Renal cortical epithelial cell (primary cell): ENCODE data around the gene BDKRB2. TPM values are rescaled to one million over a fixed set of nuclear protein-coding genes. Genes with fewer than 3 reads are reported as not detected.
A peak's percentile ranks its signal among the peaks of the same experiment; 100 is the strongest.

Experiments used
- DNase-seq: peaks from one replicate; pipeline ENCODE4 v3.0.0-alpha.2; 2011; ENCODE audit warnings: low read depth
- total RNA-seq: library from RNA; depleted of rRNA; stranded (reverse); fragments of >200 nt; gene quantifications from 2 replicates; pipeline ENCODE4 v1.2.3, GENCODE V29; 2014

BDKRB2 gene
- total RNA-seq, 1 donor from 2014 or later = 6.1 TPM

DNA sequence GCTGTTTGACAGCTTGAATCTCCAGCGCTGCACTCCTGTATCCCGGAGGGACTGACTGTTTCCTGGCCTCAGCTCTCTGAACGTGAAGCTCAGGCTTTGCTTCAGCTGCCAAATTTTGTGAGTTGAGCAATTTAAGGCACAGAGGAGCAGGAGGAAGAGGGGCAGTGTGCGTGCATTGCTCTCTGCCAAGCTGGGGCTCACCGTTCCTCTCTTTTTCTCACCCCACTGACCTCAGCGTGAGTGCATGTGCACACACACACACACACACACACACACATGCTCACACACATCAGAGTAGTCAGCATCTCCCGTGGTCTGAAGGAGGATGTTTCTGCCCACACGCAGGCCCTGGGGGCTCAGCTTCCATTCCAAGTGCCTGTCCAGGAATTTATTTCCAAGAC lies 27.8 kb upstream of the BDKRB2 start:
- no peak for DNase-seq

DNA sequence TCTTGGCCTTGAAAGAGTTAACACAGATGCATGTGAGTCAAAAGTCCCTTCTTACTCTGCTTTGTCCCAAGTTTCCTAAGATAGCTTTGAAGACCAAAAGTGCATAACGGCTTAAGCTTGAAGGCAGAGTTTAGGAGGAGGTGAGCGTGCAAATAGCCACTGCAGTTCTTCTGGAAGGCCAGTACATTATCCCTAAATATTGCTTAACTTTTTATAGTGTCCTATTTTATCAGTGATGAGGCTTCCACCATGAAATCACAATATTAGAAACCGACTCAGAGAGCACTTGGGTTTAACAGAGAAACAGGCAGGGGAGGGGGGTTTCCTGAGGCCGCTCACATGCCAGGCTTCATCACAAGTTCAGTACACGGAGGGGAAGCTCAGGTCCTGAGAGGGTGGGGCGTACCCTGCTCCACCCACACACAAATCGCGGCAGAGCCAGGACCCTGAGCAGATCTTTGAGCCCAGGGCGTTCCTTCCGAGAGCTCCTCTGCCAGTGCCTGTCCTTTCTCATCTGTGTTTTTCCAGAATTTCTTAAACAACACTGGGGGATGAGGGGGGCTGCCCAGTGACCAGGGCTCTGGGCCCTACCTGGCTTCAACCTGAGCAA lies 26.8 kb upstream of the BDKRB2 start:
- DNase-seq = no peak

DNA sequence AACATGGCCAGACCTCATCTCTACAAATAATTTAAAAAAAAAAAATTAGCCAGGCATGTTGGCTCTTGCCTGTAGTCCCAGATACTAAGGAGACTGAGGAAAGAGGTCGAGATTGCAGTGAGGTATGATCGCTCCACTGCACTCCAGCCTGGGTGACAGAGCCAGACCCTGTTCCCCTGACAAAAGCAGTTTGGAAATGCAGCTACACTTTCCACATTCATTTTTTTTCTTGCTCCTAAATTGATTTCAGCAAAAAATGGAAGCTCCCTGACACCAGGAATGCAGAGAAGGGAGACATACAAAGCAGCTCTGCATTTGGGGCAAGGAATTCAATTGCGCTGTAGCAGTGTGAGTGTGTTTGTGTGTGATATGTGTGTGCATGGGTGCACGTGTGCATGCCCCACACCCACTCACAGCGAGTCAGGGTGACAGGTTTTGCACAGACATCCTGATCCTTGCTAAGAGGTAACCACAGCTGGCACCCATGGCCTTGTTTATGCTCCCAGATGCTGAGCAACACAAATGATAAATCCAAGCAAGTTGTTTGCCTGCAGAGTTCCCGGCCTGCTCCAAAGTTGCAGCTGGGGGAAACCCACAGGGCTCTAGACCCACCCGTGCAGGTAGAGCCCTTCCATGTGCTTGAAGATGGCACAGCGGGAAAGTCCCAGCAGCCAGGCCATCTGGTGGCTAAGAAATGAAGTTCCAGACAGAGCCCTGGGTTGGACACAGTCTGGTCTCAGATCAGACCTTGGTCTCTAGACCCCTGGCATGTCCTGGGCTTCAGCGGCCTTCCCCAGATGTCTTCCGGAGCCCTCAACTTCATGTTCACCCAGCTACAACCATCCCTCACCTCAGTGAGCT lies 25.9 kb upstream of the BDKRB2 start:
- DNase-seq = no peak

DNA sequence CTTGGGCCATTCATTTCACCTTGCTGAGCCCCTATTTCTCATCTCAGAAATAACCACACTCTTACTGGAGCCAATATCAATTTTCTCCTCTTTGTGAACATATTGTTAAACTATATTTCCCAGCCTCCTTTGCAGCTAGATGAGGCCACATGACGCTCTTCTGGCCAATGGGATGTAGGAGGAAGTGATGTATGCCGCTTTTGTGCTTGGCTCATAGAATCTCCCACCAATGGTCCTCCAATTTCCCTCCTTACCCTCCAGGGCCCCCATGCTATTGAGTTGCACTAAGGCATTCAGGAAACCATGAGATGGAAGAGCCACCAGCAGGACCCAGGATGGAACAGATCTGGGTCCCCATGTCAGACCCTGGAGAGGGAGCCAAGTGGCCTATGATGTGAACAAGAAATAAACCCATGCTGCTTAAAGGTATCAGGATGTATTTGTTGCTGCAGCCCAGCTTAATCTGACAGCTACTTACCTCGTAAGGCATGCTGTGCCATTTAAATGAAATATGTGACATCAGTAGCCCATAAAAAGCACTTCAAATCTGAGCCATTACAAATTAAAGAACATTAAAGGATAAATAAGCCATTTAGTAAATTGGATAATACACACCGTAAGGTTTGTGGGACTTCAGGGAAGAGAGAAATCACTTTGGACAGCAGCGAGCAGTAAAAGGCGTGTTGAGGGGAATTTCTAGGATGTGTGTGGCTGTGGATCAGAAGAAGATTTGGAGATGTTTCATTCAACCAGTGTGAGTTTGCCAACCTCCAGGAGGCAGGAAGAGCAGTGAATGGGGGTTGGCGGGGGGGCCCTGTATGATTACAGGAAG lies 24.4 kb upstream of the BDKRB2 start:
- DNase-seq = no peak

DNA sequence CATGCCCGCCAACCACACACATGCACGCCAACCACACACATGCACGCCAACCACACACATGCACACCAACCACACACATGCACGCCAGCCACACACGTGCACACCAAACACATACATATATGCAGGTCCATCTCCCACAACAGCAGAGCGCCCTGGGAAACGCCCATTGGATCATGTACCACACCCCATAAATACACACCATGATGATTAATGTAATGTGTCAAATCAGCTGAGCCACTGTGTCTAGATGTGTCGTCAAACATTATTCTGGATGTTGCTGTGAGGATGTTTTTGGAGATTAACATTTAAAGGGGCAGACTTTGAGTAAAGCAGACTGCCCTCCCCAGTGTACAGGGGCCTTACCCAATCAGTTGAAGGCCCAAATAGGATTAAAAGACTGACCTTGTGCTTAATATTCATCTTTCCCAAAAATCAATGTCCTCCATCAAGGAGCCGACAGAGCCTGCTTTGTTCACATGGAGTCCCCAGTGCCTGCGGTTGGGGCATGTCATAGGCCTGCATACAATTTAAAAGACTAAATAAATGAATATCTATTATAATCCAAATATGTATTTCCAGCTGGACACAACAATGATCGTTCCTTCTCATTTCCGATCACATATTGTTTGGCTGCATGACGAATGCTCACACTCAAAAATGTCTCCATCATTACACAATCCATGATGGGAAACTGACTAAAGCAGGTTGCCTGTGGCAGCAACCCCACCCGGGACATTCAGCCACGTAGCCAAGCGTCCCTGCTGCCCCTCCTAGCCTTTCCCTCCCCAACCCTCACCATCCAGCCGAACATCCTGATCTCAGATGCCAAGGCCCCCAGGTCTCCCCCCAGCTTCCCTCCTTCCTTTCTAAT lies 23.2 kb upstream of the BDKRB2 start:
- DNase-seq = no peak

DNA sequence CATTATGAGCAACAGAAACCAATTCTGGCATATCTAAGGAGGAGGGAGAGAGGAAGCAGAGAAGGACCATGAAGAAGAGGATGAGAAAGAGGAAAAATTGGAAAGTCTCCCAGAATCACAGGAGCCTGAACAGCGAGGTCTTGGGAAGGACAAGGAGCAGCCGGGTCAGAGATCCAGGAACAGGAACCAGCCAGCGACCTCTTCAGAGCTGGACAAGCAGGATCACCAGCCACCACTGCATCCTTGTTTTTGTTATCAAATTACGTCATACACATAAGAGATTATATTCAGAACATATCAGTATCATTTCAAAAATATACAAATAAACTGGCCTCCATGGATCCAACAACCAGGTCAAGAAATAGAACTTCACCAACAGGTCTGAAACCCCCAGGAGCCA lies 22.1 kb upstream of the BDKRB2 start:
- DNase-seq = no peak

DNA sequence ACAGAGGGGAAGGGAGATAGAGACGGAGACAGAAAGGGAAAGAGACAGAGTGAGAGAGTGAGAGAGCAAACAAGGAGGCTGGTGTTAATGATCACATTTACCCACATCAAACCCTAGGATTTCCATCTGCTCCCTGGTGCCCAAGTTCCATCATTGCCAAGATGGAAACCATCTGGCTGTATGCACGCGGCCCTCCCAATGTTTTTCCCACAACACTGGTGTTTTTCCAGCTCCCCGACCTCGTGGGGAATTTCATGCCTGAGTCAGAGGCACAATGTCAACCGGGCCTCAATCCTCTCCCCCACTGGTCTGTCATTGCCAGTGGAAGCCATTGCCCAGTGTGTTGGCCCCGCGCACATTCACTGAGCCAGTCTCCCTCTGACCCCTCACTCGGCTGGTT lies 19.9 kb upstream of the BDKRB2 start:
- no peak for DNase-seq

DNA sequence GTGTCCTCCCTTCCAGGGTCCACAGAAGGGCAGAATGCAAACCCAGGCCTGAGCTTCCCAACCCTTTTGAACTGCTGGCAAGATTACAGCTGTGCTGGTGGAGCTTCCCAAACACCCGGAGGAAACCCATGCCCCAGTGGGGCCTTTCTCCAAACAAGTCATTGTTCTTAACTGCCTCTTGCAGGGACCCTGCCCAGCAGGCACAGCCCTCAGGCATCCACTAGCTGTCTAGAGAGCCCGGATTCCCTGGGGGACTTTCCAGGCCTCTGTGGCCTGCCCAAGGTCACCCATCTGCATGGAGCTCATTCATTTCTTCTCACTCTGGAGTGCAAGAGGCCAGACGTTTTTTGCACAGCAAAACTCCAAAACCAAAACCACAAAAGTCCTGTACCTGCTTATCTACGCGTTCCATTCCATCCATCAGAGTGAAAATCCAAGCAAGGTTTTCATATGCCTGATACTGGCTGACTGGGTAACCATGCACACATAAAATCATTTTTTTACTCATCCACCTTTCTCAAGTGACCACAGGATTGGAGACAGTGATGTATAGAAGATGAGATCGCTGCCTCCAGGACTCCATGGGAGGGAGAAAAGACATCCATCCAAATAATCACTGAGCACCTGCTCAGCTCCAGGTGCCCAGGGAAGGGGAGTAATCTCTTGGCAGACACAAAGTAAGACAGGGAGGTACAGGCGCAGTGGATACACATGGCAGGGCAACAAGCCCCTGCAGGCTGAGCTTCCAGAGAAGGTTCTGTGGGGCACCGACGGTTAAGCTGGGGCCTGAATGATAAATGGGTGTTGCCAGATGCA lies 17.2 kb upstream of the BDKRB2 start:
- no peak for DNase-seq

DNA sequence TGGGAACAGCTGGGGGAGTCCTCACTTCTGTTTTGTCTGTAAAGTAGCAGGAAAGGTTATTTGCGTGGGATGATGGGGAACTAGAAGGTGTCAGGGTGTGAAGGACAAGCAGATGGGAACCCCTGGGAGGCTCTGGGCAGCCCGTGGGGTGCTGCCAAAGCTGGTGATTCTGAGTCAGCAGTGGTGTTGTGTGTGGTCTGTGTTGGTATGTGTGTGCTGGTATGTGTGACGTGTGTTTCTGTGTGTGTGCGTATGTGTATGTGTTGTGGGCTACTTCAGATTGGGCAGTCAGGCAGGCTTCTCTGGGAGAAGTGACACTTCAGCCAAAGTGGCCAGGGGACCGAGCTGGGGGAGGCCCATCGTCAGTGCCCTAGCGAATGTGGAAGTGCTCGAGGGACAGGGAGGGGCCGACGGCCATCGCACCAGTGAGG lies 15.3 kb upstream of the BDKRB2 start:
- DNase-seq = no peak

DNA sequence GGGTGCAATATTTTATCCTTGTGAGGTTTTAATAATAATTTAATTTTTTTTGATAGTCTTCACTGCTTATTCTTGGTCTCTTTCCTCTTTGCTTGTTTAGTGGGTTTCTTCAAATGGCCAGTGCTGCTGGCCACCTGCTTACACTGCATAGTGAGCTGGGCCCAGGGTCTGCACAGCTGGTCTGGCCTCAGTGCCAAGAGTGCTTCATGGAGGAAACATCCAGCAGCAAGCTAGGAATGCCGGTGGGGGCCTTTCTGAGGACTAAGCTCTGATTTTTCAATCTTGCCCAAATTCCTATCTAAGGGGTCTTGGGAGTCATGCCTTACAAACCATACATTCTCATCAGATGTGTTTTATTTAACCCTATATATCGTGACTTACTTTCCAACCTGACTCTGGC lies 13.3 kb upstream of the BDKRB2 start:
- DNase-seq = no peak

DNA sequence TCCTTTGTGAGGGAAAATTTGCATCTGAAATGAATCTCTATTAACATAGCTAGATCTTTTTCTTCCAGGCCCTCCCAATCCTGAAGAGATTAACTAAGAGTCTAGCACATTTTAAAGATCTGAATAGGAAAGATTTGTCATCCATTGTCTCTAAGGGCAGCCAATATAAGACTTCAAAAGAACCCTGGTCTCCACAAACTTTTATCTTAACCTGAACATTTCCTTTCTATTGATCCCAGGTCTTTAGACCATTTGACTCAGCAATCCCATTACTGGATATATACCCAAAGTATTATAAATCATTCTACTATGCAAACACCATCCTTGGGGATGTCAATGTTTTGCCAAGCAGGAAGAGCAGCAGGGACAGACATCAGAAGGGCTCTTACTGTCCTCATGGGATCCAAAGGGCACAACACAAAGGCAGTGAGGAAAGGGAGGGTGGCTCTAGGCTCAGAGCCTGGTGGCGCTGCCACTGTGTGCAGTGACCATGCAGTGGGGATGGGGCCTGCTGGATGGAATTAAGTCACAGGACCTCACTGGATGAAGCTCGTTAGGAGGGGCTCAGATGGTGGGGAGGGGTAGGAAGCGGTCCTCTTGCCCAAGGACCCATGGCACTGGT lies 12.7 kb upstream of the BDKRB2 start:
- no peak for DNase-seq

DNA sequence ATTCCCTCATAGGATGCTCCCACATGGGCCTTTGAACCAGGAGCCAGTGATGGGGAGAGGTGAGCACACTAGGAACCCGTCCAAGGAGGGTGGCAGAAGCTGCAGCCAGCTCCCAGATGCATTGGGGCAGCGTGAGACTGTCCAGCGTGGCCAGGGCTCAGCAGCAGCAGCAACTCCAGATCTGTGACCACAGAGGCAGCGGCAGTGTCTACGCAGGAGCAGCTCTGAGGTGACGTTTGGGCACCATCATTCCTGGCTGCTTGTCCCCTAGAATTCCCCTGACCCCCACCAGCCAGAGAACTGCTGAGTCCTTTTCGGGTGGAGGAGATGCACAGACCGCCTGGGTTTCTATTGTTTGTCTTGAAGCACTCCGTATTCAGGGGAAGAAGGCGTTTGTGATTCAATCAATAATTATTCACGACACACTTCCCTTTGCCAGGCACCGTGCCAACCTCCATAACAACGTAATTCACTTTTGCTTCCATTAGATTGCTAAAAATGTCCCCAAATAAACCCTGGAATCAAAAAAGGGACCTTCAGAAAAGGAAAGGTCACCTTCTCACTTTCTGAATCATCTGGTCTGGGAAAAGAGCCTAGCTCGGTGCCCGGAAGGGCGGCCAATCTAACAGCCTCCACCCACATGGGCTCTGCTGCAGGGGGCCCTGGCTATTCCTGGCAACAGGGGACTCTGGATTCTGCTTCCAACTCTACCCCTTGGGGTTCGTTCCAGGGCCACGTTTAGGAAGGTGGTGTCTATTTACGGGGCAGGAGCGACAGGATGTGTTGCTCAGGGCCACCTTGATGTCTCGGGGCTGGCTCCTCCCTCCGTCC lies 11.4 kb upstream of the BDKRB2 start:
- no peak for DNase-seq

DNA sequence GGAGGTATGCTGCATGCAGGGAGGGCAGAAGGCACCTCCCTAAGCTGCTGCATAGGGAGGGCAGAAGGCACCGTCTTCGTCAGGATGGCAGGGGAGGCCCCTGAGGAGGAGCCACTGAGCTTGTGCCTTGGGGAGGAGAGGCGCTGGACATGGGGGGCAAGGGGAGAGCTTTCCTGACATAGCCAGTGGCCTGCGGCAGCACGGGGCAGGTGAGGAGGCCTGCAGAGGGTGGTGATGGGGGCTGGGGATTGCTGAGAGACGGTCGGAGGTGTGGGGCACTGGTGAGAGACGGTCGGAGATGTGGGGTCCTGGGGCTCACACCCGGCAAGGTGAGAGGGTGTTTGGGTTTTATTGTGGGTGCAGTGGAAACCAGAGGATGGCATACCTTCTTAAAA lies 10.4 kb upstream of the BDKRB2 start:
- DNase-seq = no peak

DNA sequence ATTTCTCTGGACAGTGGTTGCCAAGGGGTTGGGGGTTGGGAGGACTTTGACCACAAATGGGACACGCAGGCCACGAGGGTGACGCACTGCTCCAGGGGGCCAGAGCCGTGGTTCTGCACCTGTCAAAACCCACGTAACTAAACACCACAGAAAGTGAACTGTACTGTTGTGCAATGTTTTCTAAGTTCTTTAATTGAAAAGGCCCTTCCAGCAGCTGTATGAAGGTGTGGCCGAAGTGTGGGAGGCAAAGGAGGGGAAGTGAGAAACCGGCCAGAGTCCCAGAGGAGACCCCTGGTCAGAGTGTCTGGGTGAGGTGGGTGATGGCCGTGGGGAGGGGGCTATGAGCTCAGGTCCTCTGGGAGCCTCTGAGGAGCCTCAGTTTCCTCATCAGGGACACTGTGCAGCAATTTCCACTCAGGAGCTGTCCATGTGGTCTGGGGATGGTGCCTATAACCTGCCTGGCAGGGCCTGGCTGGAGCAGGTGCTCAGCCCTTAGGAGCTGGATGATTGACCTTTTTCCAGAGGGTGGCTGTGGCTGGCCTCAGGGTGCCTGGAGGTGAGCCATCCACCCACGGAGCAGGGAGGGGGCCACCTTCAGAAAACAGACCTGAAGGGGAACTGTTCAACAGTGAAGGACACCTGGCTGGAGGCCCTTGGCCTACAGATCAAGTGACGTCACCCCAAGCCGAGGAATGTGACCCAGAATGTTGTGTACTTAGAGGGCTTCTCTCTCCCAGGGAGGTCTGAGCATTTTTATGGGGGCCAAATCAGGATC lies 9.8 kb upstream of the BDKRB2 start:
- peak; percentile 65 for DNase-seq

DNA sequence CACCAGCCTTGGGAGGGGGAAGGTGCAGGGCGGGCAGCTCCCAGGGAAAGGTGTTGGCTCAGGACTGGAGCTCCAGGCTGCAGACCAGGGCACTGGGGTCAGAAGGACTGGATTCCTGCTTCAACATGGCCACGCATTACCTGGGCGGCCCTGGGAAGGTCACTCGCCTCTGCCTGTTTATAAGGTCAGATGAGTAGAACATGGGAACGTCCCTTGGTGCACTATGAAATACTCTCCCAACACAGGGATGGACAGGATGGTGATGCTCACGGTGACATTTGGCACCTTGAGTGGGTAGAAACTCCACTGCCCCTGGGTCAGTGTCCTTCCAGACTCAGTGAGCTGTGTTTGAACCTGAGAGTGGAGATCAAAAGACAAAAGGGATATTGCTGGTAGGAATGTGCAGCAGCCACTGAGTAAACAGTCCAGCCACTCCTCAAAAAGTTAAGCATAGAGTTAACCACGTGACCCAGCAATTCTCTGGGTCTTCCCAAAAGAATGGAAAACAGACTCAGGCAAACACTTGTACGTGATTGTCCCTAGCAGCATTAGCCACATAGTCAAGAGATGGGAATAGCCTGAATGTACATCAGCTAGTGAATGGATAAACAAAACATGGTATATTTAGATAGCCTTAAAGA lies 9.1 kb upstream of the BDKRB2 start:
- no peak for DNase-seq

DNA sequence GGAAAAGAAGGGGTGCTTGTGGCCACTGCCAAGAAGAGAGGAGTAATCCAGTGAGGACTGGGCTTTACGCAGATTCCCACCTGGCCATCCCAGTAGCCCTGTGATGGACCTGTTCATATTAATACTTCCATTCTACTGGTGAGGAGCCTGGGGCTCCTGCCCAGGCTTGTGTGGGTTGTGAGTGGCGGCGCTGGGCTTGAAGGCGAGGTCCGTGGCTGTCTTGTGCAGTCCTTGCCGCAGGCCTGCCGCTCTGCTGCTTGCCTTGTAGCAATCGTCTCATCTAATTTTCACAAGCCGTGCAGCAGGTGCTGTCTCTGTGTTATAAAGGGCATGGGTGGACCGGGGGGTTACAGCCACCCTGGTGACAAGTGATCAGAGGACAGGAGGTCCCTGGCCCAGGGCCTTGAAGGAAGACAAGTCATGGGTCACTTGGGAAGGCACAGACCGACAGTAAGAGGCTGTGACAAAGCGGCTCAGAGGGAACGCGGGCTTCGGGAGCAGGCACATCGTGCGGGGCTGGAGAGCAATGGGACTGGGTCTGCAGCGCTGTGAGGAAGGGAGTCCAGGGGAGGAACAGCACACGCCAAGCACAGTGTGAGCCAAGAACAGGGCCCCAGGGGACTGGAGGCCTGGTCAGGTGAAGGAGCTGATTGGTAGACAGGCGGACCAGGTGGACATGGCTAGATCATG lies 7.3 kb upstream of the BDKRB2 start:
- DNase-seq = no peak

DNA sequence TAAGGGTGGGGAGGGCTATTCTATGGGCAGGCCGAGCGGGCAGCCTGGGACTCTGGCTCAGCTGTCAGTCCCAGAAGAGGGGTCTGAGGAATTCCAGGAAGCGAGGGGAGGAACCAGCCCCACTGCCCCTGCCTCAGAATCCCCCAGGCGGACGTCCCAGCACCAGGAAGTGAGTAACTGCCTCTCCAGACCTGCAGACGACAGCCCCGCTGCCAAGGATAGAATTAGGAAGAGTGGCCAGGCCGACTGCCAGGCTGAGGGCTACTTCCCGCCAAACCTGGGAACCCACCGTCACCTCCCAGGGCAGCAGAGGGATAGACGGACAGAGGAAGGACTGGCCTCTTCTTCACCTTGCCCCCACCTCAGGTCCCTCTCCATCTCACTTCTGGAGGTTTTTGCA lies 6.7 kb upstream of the BDKRB2 start:
- no peak for DNase-seq
